ENCODE data around the gene TSEN54.

The TSEN54 gene

GRCh38 chr17:75489511-75489955, 26.8 kb upstream of the TSEN54 start:
- no peak for DNase-seq

DNA sequence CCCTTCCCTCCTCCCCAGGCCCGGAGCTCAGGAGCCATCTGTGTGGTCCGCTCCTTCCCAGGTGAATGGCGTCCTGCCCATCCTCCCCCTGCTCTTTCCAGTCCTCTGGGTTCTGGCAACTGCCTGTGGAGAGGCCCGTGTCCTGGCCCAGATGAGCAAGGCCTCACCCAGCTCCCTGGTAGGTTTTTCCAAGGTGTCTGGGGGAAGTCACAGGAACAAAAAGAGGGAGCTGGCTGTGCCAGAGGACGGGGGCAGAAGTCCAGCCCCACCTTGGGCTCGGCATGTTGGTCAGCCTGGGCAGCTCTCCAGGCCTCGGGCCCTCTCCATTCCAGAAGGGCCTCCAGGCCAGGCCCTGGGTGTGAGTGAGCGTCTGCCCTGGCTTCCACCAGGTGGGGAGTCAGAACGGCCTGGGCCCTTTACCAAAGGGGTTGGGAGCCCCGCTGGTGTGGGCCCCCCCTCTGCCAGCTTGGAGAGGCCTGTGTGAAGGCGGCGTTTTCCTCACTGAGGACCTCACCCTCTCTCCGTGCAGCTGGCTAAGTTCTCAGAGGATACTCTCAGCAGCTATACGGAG, 26.1 kb upstream of the TSEN54 start:
- DNase-seq: no peak

DNA sequence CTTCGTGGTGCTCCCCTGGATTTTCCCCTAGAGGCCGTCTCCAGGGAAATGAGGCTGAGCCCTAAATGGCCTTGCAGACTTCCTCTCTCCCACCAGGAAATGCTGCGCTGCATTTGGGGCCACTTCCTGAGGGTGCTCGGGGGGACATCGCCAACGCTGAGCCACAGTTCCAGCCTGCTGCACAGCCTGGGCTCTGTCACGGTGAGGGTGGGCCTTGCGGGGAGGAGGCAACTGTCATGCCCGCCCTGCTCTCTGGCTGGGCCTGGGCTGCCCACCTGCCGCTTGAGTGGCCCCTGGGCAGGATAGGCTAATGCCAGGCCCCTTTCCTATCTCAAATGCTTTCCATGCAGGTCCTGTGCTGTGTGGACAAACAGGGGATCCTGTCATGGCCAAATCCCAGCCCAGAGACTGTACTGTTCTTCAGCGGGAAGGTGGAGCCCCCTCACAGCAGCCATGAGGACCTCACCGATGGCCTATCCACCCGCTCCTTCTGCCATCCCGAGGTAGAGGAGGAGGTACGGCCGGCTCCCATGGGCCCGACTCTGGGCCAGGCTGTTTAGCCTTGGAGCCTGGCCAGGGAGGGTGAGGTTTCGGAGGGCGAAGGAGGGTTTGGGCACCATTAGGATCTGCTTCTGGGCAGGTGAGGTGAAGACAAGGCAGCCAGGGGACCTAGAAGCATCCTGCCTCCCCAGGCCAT, 25.2 kb upstream of the TSEN54 start:
- no peak for DNase-seq

DNA sequence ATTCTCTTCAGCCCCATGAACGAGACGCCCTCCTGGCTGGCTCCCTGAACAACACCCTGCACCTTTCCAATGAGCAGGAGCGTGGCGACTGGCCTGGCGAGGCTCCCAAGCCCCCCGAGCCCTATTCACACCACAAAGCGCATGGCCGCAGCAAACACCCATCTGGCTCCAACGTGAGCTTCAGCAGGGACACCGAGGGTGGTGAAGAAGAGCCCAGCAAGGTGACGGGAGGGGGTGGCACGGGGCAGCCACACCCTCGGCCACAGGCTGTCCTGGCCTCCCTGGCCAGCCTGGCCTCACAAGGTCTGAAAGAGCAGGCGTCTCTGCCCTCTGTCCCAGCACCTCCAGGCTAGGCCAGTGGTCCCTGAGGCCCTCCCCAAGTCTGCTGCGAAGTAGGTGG, 24.6 kb upstream of the TSEN54 start:
- DNase-seq: no peak

DNA sequence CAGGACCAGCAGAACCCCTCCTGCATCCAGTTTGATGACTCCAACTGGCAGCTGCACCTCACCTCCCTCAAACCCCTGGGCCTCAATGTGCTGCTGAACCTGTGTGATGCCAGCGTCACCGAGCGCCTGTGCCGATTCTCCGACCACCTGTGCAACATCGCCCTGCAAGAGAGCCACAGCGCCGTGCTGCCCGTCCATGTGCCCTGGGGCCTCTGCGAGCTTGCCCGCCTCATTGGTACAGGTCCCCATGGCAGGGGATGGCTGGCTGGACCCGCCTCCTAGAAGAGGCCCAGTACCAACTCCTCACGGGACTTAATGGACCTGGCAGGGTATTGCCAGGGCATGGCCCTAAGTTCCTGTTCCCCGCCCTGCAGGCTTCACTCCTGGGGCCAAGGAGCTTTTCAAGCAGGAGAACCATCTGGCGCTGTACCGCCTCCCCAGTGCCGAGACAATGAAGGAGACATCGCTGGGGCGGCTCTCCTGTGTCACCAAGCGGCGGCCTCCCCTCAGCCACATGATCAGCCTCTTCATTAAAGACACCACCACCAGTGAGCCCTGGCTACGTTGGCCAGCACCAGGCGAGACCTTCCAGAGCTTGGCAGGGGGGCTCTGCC, 23.7 kb upstream of the TSEN54 start:
- DNase-seq: no peak

GRCh38 chr17:75493476-75494129, 22.7 kb upstream of the TSEN54 start:
- no peak for DNase-seq

GRCh38 chr17:75494326-75494877, 21.9 kb upstream of the TSEN54 start:
- DNase-seq: no peak

- no peak for DNase-seq
Measured at GRCh38 chr17:75496005-75496404, 20.3 kb upstream of the TSEN54 start.

- no peak for DNase-seq
Measured at GRCh38 chr17:75498039-75498725, 18.1 kb upstream of the TSEN54 start.

GRCh38 chr17:75498726-75499213, 17.6 kb upstream of the TSEN54 start:
- no peak for DNase-seq

GRCh38 chr17:75499313-75500022, 16.9 kb upstream of the TSEN54 start:
- no peak for DNase-seq

DNA sequence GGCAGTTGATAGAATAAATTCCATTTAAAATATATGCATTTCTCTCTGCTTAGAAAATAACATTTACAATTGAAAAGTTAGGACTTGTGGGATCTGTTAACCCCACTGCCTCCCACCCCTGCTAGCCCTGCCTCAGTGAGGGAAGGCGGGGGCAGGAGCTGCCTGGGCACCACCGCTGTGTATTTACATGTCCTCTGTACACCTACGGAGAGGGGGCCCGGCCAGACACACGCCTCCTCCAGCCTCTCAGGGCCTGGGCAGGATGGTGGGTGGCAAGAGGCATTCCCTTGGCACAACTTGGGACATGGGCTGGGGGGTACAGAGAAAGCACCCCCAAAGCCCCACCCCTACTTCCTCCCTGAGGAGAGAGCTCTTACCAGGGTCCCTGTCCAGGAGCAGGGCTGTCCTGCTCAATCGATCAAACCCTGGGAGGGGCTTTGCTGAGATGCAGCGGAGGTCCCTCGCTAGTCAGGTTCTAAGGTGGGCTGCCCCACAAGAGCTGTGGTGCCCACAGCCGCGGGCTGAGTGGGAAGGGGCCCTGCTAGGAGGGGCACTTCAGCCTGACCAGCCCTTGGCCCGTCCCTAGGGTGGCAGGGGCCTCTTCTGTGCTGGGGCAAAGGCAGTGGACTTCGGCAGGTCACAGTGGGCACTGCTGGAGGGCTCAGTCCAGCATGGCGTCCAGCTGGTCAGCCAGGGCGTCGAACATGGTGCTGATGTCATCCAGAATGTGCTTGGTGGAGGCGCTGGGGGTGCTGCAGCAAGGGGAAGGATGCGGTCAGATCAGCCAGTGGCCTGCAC, 15.7 kb upstream of the TSEN54 start:
- no peak for DNase-seq

DNA sequence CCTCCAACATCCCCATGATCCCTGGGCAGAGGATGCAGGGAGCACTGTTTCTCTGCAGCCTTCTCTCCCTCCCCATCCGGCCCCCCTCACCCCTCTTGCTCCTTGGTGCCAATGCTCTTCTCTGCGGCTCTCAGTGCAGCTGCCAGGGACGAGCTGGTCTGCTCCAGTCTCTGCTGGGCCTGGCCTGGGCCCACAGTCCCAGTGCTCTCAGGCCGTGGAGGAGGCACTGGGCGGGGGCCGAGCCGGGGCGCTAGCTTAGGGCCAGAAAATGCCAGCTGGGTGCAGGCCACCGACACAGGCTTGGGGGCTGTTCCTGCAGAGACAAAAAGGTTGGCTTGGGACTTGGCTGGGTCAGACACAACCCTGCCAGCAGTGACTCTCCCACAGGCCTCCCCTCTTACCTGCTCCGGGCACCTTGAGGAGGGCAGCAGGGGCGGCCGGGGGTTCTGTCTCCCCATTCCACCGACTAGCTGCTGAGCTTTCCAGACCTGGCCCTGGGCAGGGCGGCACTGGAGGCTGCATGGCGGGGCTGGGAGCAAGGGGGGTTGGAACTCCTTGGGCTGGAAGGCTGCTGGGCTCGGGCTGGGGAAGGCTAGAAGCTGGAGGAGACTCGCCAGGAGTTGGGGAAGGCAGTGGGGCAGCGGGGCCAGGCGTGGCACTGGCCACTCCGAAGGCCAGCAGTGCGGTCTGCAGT, 14.8 kb upstream of the TSEN54 start:
- no peak for DNase-seq

DNA sequence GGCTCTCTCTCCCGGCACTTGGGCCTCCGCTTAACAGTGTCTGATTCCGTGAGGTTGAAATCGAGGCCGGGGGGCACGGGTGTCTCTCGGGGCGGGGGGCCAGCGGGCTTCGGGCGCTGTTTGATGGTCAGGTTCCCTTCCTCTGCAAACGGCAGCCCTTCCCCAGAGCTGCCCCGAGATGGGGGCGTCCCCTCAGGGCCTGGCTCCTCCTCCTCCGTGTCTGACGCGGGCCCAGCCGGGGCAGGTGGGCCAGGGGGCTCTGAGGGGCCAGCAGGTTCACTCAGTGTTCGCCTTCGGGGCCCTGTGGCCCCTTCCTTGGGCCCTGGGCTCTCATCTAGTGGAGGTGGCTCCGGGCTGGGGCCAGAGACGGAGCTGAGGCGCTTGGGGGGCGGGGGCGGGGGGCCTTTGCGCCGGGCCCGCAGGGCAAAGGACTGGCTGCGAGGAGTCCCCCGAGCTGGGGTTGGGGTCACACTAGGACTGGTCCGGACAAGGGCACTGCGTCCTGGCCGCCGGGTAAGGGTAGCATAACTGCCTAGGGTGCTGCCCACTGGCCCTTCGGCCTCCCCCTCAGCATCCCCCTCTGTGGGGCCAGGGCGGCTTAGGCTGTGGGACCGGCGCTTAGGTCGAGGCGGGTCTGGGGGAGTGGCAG, 14.1 kb upstream of the TSEN54 start:
- no peak for DNase-seq

- DNase-seq: no peak
Measured at GRCh38 chr17:75502721-75503329, 13.5 kb upstream of the TSEN54 start.

DNA sequence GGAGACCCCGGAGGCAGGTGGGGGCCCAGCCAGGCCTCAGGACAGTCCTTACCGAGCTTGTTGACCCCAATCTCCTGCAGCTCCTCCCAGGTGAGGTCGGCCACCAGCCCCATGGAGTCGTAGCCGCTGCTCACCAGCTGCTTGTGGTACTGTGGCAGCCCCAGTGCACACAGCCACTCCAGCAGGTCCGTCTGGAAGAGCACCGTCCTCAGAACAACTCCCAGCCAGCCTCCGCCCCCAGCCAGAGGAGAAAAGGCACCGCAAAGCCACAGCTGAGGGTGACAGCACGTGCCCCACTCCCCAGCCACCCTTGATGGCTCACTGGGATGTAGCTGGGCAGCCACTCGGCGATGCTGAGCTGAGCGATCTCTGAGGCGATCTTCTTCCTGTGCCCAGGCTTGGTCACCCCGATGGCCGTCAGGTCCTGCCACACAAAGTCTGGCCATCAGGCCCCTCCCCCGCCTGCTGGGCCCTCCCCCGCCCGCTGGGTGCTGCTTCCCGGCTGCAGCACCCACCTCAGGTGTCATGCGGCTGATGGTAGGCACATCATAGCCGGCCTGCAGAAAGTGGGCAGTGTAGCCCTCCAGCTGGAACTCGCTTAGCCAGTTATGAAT, 12.9 kb upstream of the TSEN54 start:
- no peak for DNase-seq

DNA sequence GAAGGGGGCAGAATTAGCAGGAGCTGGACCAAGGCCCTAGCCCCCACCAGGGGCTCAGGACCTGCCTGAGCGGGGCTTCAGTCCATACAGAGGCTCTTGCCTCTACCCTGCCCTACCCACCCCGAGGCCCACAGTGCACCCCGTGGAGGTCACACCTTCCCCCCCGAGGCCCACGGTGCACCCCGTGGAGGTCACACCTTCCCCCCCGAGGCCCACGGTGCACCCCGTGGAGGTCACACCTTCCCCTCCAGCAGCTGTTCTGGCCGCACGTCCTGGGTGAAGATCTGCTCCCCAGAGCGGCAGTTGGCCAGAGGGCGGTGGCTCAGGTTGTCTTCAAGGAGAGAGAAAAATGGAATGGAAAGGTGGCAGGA, 12.4 kb upstream of the TSEN54 start:
- DNase-seq: no peak

DNA sequence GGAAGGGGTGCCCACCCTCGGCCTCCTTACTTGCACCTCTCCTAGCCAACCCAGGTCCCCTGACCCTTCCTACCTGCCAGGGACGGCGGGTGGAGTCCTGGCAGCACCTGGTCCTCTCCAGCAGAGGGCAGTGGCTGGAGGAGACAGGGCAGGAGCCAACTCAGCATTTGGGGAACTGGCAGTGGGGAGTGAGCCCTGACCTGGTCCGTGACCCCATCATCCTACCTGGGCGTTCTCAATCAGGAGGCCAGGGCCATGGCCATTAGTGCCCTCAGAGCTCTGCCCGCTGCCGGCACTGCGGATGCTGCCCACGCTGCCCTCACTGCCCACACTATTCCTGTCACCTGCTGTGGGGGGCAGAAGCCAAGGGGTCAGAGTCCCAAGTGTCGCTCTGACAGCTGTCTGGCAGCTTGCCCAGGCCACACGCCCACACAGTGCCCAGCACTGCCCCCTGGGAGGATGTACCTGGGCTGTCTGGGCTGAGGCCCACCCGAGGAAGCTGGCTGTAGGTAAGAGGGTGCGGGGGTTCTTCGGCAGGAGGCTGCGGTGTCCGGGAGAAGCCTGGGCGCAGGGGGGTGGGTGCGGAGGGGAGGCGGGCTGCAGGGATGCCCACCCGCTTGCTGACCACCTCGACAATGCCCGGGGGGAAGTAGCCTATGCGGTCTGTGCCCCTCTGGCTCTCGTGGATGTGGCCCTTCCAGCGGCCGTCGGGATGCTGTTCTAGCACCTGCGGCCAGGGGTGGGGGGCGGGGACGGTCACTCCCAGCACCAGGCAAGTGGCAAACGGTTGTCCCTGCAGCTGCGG, 11.8 kb upstream of the TSEN54 start:
- DNase-seq: peak; percentile 35

DNA sequence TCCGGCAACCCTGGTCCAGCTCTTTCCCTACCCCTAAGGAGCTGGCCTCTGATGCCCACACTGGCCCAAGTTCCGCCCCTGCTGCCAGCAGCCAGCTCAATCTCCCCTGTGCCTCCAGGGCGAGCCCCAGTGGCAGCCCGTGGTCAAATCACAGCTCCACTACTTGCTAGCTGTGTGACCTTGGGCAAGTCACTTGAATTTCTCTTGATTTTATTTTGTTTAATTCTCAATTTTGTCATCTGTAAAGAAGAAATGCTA, 11.2 kb upstream of the TSEN54 start:
- DNase-seq: no peak

Data from activated CD4-positive, alpha-beta T cell treated with anti-CD3 and anti-CD28 coated beads, Interleukin-2, amount 50 U/mL, for 1 hour (primary cell).